Measurements from ENCODE around the gene DIAPH2.
"Not testable (repeated sequence)": the region's sequence is repeated elsewhere in the genome, so short reads cannot be mapped to it uniquely, and the experiment has no call there.

DIAPH2 gene

GRCh38 chrX:96820935-96821334, 136.3 kb downstream of the DIAPH2 start:
- no peak overlapping the region for H3K4me3 ChIP-seq (ENCODE audit: low read depth, low read length)

- no peak overlapping the region for H3K4me3 ChIP-seq (ENCODE audit: low read depth, low read length)
These were observed 139.5 kb downstream of the DIAPH2 start for GRCh38 chrX:96824166-96824565.

DNA sequence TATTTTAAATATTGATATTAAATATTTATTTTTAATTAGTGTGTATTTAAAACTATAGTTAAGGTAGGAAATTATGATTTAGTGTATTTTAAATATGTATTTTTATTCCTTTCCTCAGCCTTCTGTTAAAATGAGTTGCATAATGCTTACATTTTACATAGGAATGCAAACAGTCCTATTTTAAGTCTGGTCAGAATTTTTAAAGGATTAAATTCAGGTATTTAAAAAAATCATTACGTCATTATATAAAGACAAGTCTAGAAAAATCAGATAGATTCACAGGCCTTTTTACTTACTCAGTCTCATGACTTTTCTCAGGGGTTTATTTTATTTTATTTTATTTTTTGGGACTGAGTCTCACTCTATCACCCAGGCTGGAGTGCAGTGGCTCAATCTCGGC, 148.7 kb downstream of the DIAPH2 start:
- no peak overlapping the region for H3K4me3 ChIP-seq (ENCODE audit: low read depth, low read length)

DNA sequence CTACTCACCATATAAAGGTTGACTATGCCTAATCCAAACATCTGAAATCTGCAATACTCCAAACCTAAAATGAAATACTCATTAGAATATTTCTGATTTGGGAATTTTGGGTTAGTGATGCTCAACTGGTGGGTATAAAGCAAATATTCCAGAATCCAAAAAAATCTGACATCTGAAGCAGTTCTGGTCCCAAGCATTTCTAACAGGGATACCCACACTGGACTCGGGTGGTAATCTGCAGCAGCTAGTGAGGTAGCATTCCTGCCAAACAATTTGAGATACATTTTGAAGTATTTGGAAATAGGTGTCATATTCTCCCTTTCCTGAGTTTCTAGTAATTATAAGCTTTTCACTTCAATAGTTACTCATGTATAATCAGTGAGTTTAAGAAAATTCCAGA, 149.5 kb downstream of the DIAPH2 start:
- no peak overlapping the region for H3K4me3 ChIP-seq (ENCODE audit: low read depth, low read length)

DNA sequence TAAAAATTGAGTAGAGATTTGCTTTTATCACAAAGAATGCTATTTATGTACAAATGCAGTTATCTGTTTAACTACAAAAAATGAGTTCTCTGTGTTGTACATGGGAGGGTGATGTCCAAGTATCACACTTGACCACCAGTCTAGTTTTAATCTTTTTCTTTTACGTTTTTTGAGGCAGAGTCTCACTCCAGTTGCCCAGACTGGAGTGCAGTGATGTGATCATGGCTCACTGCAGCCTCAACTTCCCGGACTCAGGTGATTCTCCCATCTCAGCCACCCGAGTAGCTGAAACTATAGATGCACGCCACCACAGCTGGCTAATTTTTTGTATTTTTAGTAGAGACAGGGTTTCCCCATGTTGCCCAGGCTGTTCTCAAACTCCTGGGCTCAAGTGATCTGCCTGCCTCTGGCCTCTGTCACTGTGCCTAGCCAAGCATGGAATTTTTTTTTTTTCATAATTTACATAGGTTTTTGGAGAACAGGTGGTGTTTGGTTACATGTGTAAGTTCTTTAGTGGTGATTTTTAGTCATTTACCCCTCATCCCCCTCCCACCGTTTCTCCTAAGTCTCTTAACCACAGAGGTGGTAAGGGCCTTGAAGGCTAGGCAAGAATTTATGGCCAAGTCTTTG, 151.1 kb downstream of the DIAPH2 start:
- H3K4me3 ChIP-seq (ENCODE audit: low read depth, low read length): no peak overlapping the region

- H3K4me3 ChIP-seq (ENCODE audit: low read depth, low read length): no peak overlapping the region
These were observed 153.2 kb downstream of the DIAPH2 start for GRCh38 chrX:96837808-96838207.

DNA sequence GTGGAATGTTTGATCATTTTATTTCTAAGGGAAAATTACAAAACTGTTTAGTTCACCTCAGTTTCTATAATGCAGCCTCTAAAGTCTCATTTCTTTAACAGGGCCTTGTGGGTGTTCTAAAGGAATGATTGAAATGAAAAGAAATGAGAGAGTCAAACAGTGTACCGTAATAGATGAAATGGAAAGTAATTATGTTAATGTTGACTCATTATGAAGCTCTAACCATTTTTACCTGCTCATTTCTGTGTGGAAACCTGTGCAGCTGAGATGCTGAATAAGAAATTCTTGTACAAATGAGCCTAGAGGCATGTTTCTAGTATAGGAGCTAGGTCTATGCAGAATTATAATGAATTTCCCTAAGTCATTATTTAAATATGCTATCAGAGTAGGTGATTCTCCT, 153.9 kb downstream of the DIAPH2 start:
- no peak overlapping the region for H3K4me3 ChIP-seq (ENCODE audit: low read depth, low read length)

DNA sequence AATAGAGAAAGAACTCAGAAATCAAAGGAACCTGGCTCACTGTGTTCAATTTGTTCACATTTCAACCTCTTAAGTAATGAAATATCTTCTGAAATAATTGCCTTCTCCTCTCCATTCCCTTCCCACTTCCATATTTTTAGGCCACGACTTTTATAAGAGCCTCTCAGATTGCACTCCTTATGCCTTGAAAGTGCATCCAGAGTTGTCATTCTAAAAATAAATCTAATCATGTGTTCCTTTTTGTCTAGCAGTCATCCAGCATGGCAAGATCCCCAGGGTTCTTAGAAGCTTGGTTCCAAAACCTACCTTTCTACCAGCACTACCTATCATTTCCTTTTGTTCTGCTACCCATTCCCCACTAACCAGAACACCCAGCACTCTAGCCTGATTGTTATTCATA, 156.7 kb downstream of the DIAPH2 start:
- no peak overlapping the region for H3K4me3 ChIP-seq (ENCODE audit: low read depth, low read length)

GRCh38 chrX:96841866-96842265, 157.2 kb downstream of the DIAPH2 start:
- not testable (repeated sequence) for H3K4me3 ChIP-seq (ENCODE audit: low read depth, low read length)

DNA sequence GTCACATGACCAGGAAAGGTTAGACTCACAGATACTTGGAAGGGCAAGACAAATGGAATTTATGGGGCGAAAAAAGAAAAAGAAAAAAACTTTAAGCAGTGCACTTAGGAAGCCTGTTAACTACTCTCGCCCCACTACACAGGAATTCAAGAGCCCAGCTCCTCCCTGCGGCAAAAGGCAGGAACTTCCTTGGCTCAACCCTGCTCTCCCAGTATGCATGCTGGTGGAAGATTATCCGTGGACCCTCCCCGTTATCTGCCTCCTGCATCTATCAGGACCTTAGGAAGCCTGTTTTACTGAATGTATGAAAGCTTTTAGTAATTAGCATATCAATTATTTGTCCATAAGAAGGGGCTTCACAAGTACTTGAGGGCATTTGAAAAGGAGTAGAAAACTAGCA, 158.9 kb downstream of the DIAPH2 start:
- H3K4me3 ChIP-seq (ENCODE audit: low read depth, low read length): no peak overlapping the region

- H3K4me3 ChIP-seq (ENCODE audit: low read depth, low read length): no peak overlapping the region
These were observed 162.2 kb downstream of the DIAPH2 start for GRCh38 chrX:96846841-96847240.

DNA sequence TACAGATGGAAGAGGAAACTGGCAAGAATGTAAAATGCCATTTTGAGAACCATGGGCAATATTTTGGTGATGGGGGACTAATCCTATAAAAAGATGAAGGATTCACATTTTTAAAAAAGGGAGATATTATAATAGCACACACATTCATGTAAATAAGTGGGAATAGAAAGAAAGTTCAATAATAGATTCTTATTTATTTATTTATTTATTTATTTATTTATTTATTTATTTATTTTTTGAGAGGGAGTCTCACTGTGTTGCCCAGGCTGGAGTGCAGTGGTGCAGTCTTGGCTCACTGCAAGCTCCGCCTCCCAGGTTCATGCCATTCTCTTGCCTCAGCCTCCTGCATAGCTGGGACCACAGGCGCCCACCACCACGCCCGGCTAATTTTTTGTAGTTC, 174.8 kb downstream of the DIAPH2 start:
- not testable (repeated sequence) for H3K4me3 ChIP-seq (ENCODE audit: low read depth, low read length)

- no peak overlapping the region for H3K4me3 ChIP-seq (ENCODE audit: low read depth, low read length)
These were observed 176.6 kb downstream of the DIAPH2 start for GRCh38 chrX:96861218-96861617.

- no peak overlapping the region for H3K4me3 ChIP-seq (ENCODE audit: low read depth, low read length)
These were observed 177.0 kb downstream of the DIAPH2 start for GRCh38 chrX:96861661-96862060.

DNA sequence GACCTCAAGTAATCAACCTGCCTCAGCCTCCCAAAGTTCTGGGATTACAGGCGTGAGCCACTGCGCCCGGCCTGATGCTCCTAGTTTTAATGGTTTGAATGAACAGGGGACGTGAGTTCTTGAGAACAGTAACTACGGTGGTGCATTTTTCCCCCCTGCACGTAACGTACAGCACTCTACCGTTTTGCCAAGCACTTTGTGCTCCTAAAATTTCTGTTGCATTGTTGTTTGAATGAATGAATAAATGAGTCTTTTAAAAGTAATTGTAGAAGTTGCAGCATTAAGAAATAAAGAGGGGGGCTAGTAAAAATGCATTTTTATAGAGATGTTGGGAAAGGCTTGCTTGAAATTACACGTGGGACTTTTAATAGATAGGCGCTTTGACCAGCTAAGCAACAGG, 199.0 kb downstream of the DIAPH2 start, which contains the start of gene RPA4:
TSS of gene RPA4 (plus strand) at position 301 of the 400 bp plus-strand sequence. CDS start 403 bp downstream, outside the sequence.
- H3K4me3 ChIP-seq (ENCODE audit: low read depth, low read length): no peak within 1 kb of the TSS

DNA sequence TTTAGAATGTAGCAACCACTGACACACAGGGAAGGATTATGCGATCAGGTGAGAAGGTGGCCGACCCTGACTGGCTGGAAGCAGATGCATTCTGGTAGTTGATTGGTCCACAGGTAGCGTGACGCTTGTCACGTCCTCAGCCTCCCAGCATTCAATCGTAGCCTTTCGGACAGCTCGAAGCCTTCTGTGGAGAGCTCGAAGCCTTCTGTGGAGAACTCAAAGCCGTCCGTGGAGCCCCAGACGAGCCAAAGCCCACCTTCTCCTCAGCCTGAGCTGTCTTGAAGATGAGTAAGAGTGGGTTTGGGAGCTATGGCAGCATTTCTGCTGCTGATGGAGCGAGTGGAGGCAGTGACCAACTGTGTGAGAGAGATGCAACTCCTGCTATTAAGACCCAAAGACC, 199.4 kb downstream of the DIAPH2 start:
- no peak overlapping the region for H3K4me3 ChIP-seq (ENCODE audit: low read depth, low read length)

GRCh38 chrX:96889726-96890125, 205.1 kb downstream of the DIAPH2 start:
- no peak overlapping the region for H3K4me3 ChIP-seq (ENCODE audit: low read depth, low read length)

GRCh38 chrX:96906741-96907140, 222.1 kb downstream of the DIAPH2 start:
- H3K4me3 ChIP-seq (ENCODE audit: low read depth, low read length): no peak overlapping the region

- H3K4me3 ChIP-seq (ENCODE audit: low read depth, low read length): no peak overlapping the region
These were observed 223.1 kb downstream of the DIAPH2 start for GRCh38 chrX:96907516-96908272.

- no peak overlapping the region for H3K4me3 ChIP-seq (ENCODE audit: low read depth, low read length)
These were observed 224.6 kb downstream of the DIAPH2 start for GRCh38 chrX:96909291-96909690.

- no peak overlapping the region for H3K4me3 ChIP-seq (ENCODE audit: low read depth, low read length)
These were observed 234.2 kb downstream of the DIAPH2 start for GRCh38 chrX:96918864-96919263.

GRCh38 chrX:96919672-96920071, 235.0 kb downstream of the DIAPH2 start:
- no peak overlapping the region for H3K4me3 ChIP-seq (ENCODE audit: low read depth, low read length)

- no peak overlapping the region for H3K4me3 ChIP-seq (ENCODE audit: low read depth, low read length)
These were observed 239.9 kb downstream of the DIAPH2 start for GRCh38 chrX:96924581-96924980.
